ENCODE results near the gene GTF3C1. TPM values are rescaled to one million over a fixed set of nuclear protein-coding genes. Genes with fewer than 3 reads are reported as not detected.
A peak's percentile ranks its signal among the peaks of the same experiment; 100 is the strongest.

Gene GTF3C1
- total and polyA plus RNA-seq, 2 donors (not counting 1 experiment from before 2014, with no cell fraction given) = 31.2 to 49.6 TPM

DNA sequence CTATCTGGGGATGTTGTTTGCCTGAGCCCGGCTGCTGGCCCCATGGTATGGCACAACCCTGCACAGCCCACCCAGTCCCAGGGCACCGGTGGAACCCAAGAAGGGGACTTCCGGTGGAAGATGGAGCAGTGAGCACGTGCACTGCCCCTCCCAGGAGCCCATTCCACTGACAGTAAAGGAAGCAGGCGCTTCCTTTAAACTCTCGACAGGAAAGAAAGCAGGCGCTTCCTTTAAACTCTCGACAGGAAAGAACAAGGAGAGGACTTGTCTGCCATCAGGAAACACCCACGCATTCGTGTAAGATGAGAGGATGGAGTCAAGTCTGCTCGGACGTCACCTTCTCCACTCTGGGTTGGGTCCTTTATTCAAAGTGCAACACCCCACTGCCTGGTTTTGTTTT is 94.0 kb downstream of the GTF3C1 start:
- no peak overlapping the region for H3K4me3 Mint-ChIP-seq
- ChIA-PET POLR2A (no interaction called here), CTCF (interaction anchor here (1.2 to 7.4 kb wide), 5 partner anchors 88 to 346 kb away, joined by 3 to 54 read pairs (median 7); no protein-coding TSS in a partner anchor)
- H3K36me3 ChIP-seq (replicated peaks in 1 of 2; ENCODE audit: control extremely low read depth in 1 of 2, control insufficient read depth in 1 of 2, extremely low read depth in 1 of 2, insufficient read depth in 2 of 2, low read length in 1 of 2) = no peaks in the 10 kb centered on the region
- no peak overlapping the region for H3K4me3 ChIP-seq (ENCODE audit: control extremely low read depth in 1 of 5, extremely low read depth in 1 of 5, insufficient read depth in 1 of 5, low read depth in 2 of 5, low read length in 4 of 5)
- H3K4me1 ChIP-seq (ENCODE audit: control insufficient read depth in 2 of 2, insufficient read depth in 2 of 2, low read length in 2 of 2) = peaks cover 30 to 49% of the 10 kb centered on the region in 2 donors
- TF ChIP-seq, protein P1, sequence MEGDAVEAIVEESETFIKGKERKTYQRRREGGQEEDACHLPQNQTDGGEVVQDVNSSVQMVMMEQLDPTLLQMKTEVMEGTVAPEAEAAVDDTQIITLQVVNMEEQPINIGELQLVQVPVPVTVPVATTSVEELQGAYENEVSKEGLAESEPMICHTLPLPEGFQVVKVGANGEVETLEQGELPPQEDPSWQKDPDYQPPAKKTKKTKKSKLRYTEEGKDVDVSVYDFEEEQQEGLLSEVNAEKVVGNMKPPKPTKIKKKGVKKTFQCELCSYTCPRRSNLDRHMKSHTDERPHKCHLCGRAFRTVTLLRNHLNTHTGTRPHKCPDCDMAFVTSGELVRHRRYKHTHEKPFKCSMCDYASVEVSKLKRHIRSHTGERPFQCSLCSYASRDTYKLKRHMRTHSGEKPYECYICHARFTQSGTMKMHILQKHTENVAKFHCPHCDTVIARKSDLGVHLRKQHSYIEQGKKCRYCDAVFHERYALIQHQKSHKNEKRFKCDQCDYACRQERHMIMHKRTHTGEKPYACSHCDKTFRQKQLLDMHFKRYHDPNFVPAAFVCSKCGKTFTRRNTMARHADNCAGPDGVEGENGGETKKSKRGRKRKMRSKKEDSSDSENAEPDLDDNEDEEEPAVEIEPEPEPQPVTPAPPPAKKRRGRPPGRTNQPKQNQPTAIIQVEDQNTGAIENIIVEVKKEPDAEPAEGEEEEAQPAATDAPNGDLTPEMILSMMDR (IDR thresholded peaks at IDR 0.05) = no peak
- no peak for TF ChIP-seq EZH2 (IDR thresholded peaks at IDR 0.05; ENCODE audit: borderline replicate concordance, insufficient read depth, low read depth, low read length, poor library complexity, severe bottlenecking)
- no peaks in the 10 kb centered on the region for H3K27me3 Mint-ChIP-seq
- peak overlapping the region in 1 of 2 donors; percentile 30 for H3K27ac ChIP-seq (ENCODE audit: low read length in 2 of 2)
- no peak overlapping the region for H3K9ac ChIP-seq (ENCODE audit: low read length)
- H3K4me1 Mint-ChIP-seq = peaks cover 55% of the 10 kb centered on the region
- H3K4me2 ChIP-seq (replicated peaks; ENCODE audit: low read depth, low read length, poor library complexity, severe bottlenecking) = peak overlapping the region; percentile 55
- peak; percentile 36 for DNase-seq
- H3K9me3 ChIP-seq (ENCODE audit: control extremely low read depth in 1 of 3, control insufficient read depth in 2 of 3, insufficient read depth in 1 of 3, low read length in 2 of 3) = peaks cover 0 to 16% (median 2%) of the 10 kb centered on the region in 3 donors
- no peaks in the 10 kb centered on the region for H4K20me1 ChIP-seq (ENCODE audit: control insufficient read depth, insufficient read depth, low read length, poor library complexity, severe bottlenecking)
- intact Hi-C loops (cut with micrococcal nuclease) = loop anchor here (2.0 kb wide), 1 partner anchor 277 kb away; no protein-coding TSS in a partner anchor
- no peak for ATAC-seq (ENCODE audit: low read depth)
- no peak overlapping the region for H2AFZ ChIP-seq (ENCODE audit: insufficient read depth, low read depth, low read length, poor library complexity, severe bottlenecking)
- no peaks in the 10 kb centered on the region for H3K27me3 ChIP-seq (replicated peaks in 1 of 4; ENCODE audit: control extremely low read depth in 1 of 4, control insufficient read depth in 3 of 4, insufficient read depth in 4 of 4, low read length in 3 of 4)
- H3K9me3 Mint-ChIP-seq (ENCODE audit: insufficient read depth) = no peaks in the 10 kb centered on the region
- peaks cover 11% of the 10 kb centered on the region for H3K79me2 ChIP-seq (ENCODE audit: control insufficient read depth, insufficient read depth, low read length)
- no peak overlapping the region for H3K27ac Mint-ChIP-seq
- WGBS (ENCODE audit: insufficient coverage) = 2% methylated on average over 7 of the region's 12 CpGs

DNA sequence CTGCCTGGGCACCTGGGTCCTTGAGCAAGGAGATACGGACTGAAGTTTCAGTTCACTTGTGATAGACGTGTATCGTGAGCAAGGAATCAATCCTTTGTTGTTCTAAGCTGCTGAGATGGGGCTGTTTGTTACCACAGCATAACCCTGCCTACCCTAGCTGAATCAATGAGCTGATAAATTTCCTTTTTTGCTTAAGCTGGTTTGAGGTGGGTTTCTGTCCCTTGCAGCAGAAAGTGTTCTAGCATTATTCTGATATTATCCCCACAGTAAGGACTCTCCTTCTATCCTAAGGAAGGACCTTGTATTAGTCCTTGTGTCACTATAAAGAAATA is 96.3 kb downstream of the GTF3C1 start:
- ChIA-PET POLR2A (no interaction called here), CTCF (interaction anchor here (0.8 to 7.4 kb wide), 8 partner anchors 9 to 300 kb away, joined by 3 to 54 read pairs (median 4); no protein-coding TSS in a partner anchor)
- ATAC-seq (ENCODE audit: low read depth) (no peak), DNase-seq (no peak)
- Histone ChIP-seq H3K9me3 (ENCODE audit: control extremely low read depth in 1 of 3, control insufficient read depth in 2 of 3, insufficient read depth in 1 of 3, low read length in 2 of 3) (peaks cover 0 to 17% (median 2%) of the 10 kb centered on the region in 3 donors), H3K27me3 (replicated peaks in 1 of 4; ENCODE audit: control extremely low read depth in 1 of 4, control insufficient read depth in 3 of 4, insufficient read depth in 4 of 4, low read length in 3 of 4) (no peaks in the 10 kb centered on the region), H3K27ac (ENCODE audit: low read length in 2 of 2) (peak overlapping the region in 1 of 2 donors; percentile 14), H3K4me1 (ENCODE audit: control insufficient read depth in 2 of 2, insufficient read depth in 2 of 2, low read length in 2 of 2) (peaks cover 46 to 72% of the 10 kb centered on the region in 2 donors), H3K4me3 (ENCODE audit: control extremely low read depth in 1 of 5, extremely low read depth in 1 of 5, insufficient read depth in 1 of 5, low read depth in 2 of 5, low read length in 4 of 5) (no peak overlapping the region), H2AFZ (ENCODE audit: insufficient read depth, low read depth, low read length, poor library complexity, severe bottlenecking) (no peak overlapping the region), H3K79me2 (ENCODE audit: control insufficient read depth, insufficient read depth, low read length) (peaks cover 12% of the 10 kb centered on the region), H3K36me3 (replicated peaks in 1 of 2; ENCODE audit: control extremely low read depth in 1 of 2, control insufficient read depth in 1 of 2, extremely low read depth in 1 of 2, insufficient read depth in 2 of 2, low read length in 1 of 2) (peaks cover 0 to 9% of the 10 kb centered on the region in 2 experiments), H3K9ac (ENCODE audit: low read length) (no peak overlapping the region), H4K20me1 (ENCODE audit: control insufficient read depth, insufficient read depth, low read length, poor library complexity, severe bottlenecking) (no peaks in the 10 kb centered on the region), H3K4me2 (replicated peaks; ENCODE audit: low read depth, low read length, poor library complexity, severe bottlenecking) (no peak overlapping the region)
- TF ChIP-seq, protein P1 (IDR thresholded peaks at IDR 0.05) = no peak
- no peak for TF ChIP-seq EZH2 (IDR thresholded peaks at IDR 0.05; ENCODE audit: borderline replicate concordance, insufficient read depth, low read depth, low read length, poor library complexity, severe bottlenecking)
- Mint-ChIP-seq H3K27ac (peak overlapping the region; percentile 22), H3K4me3 (no peak overlapping the region), H3K4me1 (peaks cover 72% of the 10 kb centered on the region), H3K27me3 (no peaks in the 10 kb centered on the region), H3K9me3 (ENCODE audit: insufficient read depth) (no peaks in the 10 kb centered on the region)
- intact Hi-C loops (cut with micrococcal nuclease) = no loop called here
- WGBS (ENCODE audit: insufficient coverage) = no CpG with 5 or more reads among the region's 3 CpGs
